ENCODE data around the gene SPRYD3.

The SPRYD3 gene

DNA sequence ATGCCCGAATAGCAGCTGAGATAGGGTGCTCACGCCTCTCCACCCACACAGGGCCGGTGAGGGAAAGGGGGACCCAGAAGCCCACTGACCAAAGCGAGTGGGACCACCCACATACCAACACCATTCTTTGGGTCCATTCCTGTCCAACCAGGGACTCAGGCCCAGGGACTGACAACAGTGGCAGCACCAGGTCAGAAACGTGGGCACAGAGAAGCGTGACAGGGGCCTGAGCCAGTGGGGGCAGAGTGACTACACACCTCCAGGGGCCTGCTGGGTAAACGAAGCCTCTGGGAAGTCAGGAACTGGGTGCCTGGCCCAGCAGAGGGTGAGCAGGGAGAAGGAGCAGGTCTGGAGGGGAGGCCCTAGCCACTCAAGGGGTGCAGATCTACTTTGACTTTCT, 13.7 kb downstream of the SPRYD3 start:
- no peaks in the 10 kb centered on the region for H3K9me3 ChIP-seq (ENCODE audit: control insufficient read depth, low read length)
- H2BK12ac ChIP-seq (ENCODE audit: low read length in 2 of 2): no peak overlapping the region
- no peak overlapping the region for H3K4ac ChIP-seq (ENCODE audit: low read depth in 1 of 2, low read length in 2 of 2)
- H2AK5ac ChIP-seq (ENCODE audit: low read length, severe bottlenecking): no peak overlapping the region
- H2BK5ac ChIP-seq (ENCODE audit: low read depth, low read length, poor library complexity, severe bottlenecking): no peak overlapping the region
- no peak overlapping the region for H3K23ac ChIP-seq (ENCODE audit: low read length in 2 of 2)
- peak overlapping the region; percentile 35 for H4K8ac ChIP-seq (ENCODE audit: low read length)
- DNase-seq: no peak
- H3K79me1 ChIP-seq (replicated peaks; ENCODE audit: low read length, poor library complexity, severe bottlenecking): peaks cover 3% of the 10 kb centered on the region
- peaks cover 27% of the 10 kb centered on the region for H3K4me1 ChIP-seq (ENCODE audit: control insufficient read depth, insufficient read depth, low read depth, low read length)
- H2AFZ ChIP-seq (ENCODE audit: low read depth, low read length): no peak overlapping the region
- no peak overlapping the region for H2BK15ac ChIP-seq (ENCODE audit: low read depth, poor library complexity, severe bottlenecking)
- H4K91ac ChIP-seq (ENCODE audit: low read length): no peak overlapping the region
- no peak overlapping the region for H2BK120ac ChIP-seq (ENCODE audit: low read depth, low read length)
- H3K18ac ChIP-seq (ENCODE audit: low read depth in 1 of 2, low read length in 2 of 2): no peak overlapping the region
- no peak overlapping the region for H3K4me2 ChIP-seq (ENCODE audit: low read length, poor library complexity, severe bottlenecking)
- H3K27ac ChIP-seq (ENCODE audit: low read length, poor library complexity, severe bottlenecking): no peak overlapping the region
- peak overlapping the region in 1 of 2 experiments; percentile 50 for H3K4me3 ChIP-seq (ENCODE audit: insufficient read depth in 1 of 2, low read depth in 1 of 2, low read length in 2 of 2)
- peak overlapping the region; percentile 86 for H3K9ac ChIP-seq (ENCODE audit: low read length)
- 80% methylated on average over 7 of the region's 7 CpGs for WGBS
- no peaks in the 10 kb centered on the region for H3K27me3 ChIP-seq (ENCODE audit: control insufficient read depth in 1 of 2, insufficient read depth in 1 of 2, low read length in 2 of 2)
- H3K36me3 ChIP-seq (ENCODE audit: control insufficient read depth in 1 of 2, insufficient read depth in 2 of 2, low read depth in 1 of 2, low read length in 2 of 2): peaks cover 55 to 77% of the 10 kb centered on the region in 2 experiments
- H3K14ac ChIP-seq (ENCODE audit: low read length in 2 of 2): no peak overlapping the region

DNA sequence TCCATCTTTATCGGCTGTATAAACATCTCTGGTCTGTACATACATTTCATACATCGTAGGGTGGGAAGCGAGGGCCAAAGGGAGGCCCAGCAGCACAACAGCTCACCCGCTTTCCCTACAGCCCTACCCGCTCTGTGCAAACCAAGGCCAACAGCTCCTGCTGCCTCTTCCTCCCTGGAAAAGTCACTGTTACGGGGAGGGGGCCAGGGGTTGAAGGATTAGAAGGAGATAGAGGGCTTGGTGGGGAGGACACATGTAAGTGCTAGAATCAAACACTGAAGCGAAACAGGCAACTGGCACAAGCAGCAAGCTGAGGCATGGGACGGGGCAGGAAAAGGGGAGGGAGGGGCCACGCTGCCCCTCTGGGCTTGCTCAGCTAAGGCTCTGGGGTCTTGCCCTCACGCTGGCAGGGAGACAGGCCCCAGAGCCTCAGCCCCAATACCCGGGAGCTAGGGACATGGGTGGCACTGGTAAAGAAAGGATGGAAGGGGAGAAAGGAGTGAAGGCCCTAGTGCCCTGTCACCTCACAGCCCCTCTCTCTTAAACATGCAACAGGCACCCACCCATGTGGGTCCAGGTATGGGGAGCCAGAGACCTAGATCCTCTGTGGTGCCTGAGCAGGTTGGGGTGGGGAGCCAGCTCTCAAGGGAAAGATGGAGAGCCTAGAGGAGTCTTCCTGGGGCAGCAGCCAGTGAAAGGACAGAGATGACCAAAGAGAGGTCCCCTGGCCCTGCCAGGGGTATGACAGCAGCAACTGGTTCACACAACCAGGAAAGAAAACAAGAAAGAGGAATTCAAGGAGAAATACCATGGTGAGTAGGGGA, 14.4 kb downstream of the SPRYD3 start:
- Histone ChIP-seq H4K8ac (ENCODE audit: low read length) (no peak overlapping the region), H3K27ac (ENCODE audit: low read length, poor library complexity, severe bottlenecking) (no peak overlapping the region), H3K4me1 (ENCODE audit: control insufficient read depth, insufficient read depth, low read depth, low read length) (peaks cover 30% of the 10 kb centered on the region), H3K79me1 (replicated peaks; ENCODE audit: low read length, poor library complexity, severe bottlenecking) (peaks cover 3% of the 10 kb centered on the region), H3K27me3 (ENCODE audit: control insufficient read depth in 1 of 2, insufficient read depth in 1 of 2, low read length in 2 of 2) (no peaks in the 10 kb centered on the region), H3K23ac (ENCODE audit: low read length in 2 of 2) (no peak overlapping the region), H2BK12ac (ENCODE audit: low read length in 2 of 2) (peak overlapping the region in 1 of 2 experiments; percentile 57), H3K4ac (ENCODE audit: low read depth in 1 of 2, low read length in 2 of 2) (no peak overlapping the region), H2AK5ac (ENCODE audit: low read length, severe bottlenecking) (no peak overlapping the region), H3K4me2 (ENCODE audit: low read length, poor library complexity, severe bottlenecking) (no peak overlapping the region), H3K9me3 (ENCODE audit: control insufficient read depth, low read length) (no peaks in the 10 kb centered on the region), H2BK15ac (ENCODE audit: low read depth, poor library complexity, severe bottlenecking) (no peak overlapping the region), H3K4me3 (ENCODE audit: insufficient read depth in 1 of 2, low read depth in 1 of 2, low read length in 2 of 2) (peak overlapping the region in 1 of 2 experiments; percentile 50), H3K14ac (ENCODE audit: low read length in 2 of 2) (peak overlapping the region in 1 of 2 experiments; percentile 39), H2AFZ (ENCODE audit: low read depth, low read length) (no peak overlapping the region), H2BK120ac (ENCODE audit: low read depth, low read length) (no peak overlapping the region), H3K36me3 (ENCODE audit: control insufficient read depth in 1 of 2, insufficient read depth in 2 of 2, low read depth in 1 of 2, low read length in 2 of 2) (peaks cover 55 to 83% of the 10 kb centered on the region in 2 experiments), H3K18ac (ENCODE audit: low read depth in 1 of 2, low read length in 2 of 2) (no peak overlapping the region), H2BK5ac (ENCODE audit: low read depth, low read length, poor library complexity, severe bottlenecking) (no peak overlapping the region), H4K91ac (ENCODE audit: low read length) (no peak overlapping the region), H3K9ac (ENCODE audit: low read length) (peak overlapping the region; percentile 86)
- no peak for DNase-seq
- 94% methylated on average over 8 of the region's 11 CpGs for WGBS

DNA sequence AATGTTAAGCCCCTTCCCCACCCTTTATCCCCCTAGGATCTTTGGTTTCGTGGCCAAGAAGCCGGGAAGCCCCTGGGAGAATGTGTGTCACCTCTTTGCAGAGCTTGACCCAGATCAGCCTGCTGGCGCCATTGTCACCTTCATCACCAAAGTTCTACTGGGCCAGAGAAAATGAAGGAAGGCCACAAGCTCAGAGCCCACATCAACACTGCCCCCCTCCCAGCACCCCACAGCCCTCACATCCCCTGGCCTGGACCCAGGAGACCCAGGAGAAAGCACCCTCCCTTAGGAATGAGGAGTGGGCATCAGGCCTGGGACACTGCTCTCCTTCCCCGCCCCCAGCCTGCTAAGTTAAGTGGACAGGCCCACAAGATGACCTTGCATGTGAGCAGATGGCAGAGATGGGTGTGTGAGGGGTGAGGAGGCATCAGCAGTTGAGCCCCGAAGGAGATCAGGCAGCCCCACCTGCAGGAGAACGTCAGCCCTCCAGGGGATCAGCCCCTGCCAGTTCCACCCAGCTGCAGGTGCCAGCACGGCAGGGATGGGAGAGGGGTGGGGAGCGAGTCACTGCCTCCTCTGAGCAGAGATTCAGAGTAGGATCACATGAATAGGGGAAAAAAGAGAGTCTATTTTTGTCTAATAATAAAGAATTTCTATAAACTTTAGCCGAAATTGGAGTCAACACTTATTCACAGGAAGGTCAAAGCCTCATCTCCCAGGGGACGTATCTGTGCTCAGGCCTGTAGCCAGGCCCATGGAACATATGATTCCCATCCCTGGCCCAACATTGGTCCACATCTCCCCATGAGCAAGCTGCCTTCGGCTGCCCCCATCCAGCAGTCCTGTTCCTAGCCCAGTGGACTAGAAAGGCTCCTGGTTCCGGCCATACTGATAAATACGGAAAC, 15.2 kb downstream of the SPRYD3 start:
- peak overlapping the region; percentile 4 for H4K8ac ChIP-seq (ENCODE audit: low read length)
- H3K9me3 ChIP-seq (ENCODE audit: control insufficient read depth, low read length): no peaks in the 10 kb centered on the region
- WGBS: 73% methylated on average over 13 of the region's 13 CpGs
- H2BK5ac ChIP-seq (ENCODE audit: low read depth, low read length, poor library complexity, severe bottlenecking): no peak overlapping the region
- H3K9ac ChIP-seq (ENCODE audit: low read length): peak overlapping the region; percentile 86
- peaks cover 3% of the 10 kb centered on the region for H3K79me1 ChIP-seq (replicated peaks; ENCODE audit: low read length, poor library complexity, severe bottlenecking)
- H3K23ac ChIP-seq (ENCODE audit: low read length in 2 of 2): no peak overlapping the region
- H3K27ac ChIP-seq (ENCODE audit: low read length, poor library complexity, severe bottlenecking): no peak overlapping the region
- peak overlapping the region in 1 of 2 experiments; percentile 50 for H3K4me3 ChIP-seq (ENCODE audit: insufficient read depth in 1 of 2, low read depth in 1 of 2, low read length in 2 of 2)
- no peak overlapping the region for H3K18ac ChIP-seq (ENCODE audit: low read depth in 1 of 2, low read length in 2 of 2)
- no peaks in the 10 kb centered on the region for H3K27me3 ChIP-seq (ENCODE audit: control insufficient read depth in 1 of 2, insufficient read depth in 1 of 2, low read length in 2 of 2)
- no peak overlapping the region for H3K4me2 ChIP-seq (ENCODE audit: low read length, poor library complexity, severe bottlenecking)
- no peak overlapping the region for H2BK12ac ChIP-seq (ENCODE audit: low read length in 2 of 2)
- peaks cover 60 to 84% of the 10 kb centered on the region in 2 experiments for H3K36me3 ChIP-seq (ENCODE audit: control insufficient read depth in 1 of 2, insufficient read depth in 2 of 2, low read depth in 1 of 2, low read length in 2 of 2)
- no peak overlapping the region for H2AK5ac ChIP-seq (ENCODE audit: low read length, severe bottlenecking)
- peak; percentile 68 for DNase-seq
- H2AFZ ChIP-seq (ENCODE audit: low read depth, low read length): no peak overlapping the region
- H2BK120ac ChIP-seq (ENCODE audit: low read depth, low read length): no peak overlapping the region
- H4K91ac ChIP-seq (ENCODE audit: low read length): no peak overlapping the region
- no peak overlapping the region for H3K4ac ChIP-seq (ENCODE audit: low read depth in 1 of 2, low read length in 2 of 2)
- no peak overlapping the region for H3K14ac ChIP-seq (ENCODE audit: low read length in 2 of 2)
- H3K4me1 ChIP-seq (ENCODE audit: control insufficient read depth, insufficient read depth, low read depth, low read length): peaks cover 35% of the 10 kb centered on the region
- peak overlapping the region; percentile 6 for H2BK15ac ChIP-seq (ENCODE audit: low read depth, poor library complexity, severe bottlenecking)

Data from mesenchymal stem cell (in vitro differentiated cells and primary cell).